Neural cell (in vitro differentiated cells): ENCODE measurements around the gene BUD23. TPM values are rescaled to one million over a fixed set of nuclear protein-coding genes. Genes with fewer than 3 reads are reported as not detected.

Experiments
- H2AFZ ChIP-seq: fragments of 200-600, 300-800 bp; sonication (generic), shearing (Covaris generic); 2 replicates; pipeline ENCODE4 v1.6.0; 2014; ENCODE audit warnings: low read depth, mild to moderate bottlenecking, antibody characterized with exemption, low read length, moderate library complexity
- H3F3A ChIP-seq: fragments of 200-600 bp; shearing (Covaris generic); 2 replicates; pipeline ENCODE4 v1.6.1; 2016; ENCODE audit warnings: mild to moderate bottlenecking, moderate library complexity, mixed read lengths, antibody characterized with exemption, low read length; ENCODE audit not compliant: insufficient read depth, poor library complexity, severe bottlenecking
- H3K27ac ChIP-seq: fragments of 200-600, 300-800 bp; sonication (generic), shearing (Covaris generic); 2 replicates; pipeline ENCODE4 v1.5.1; 2014; ENCODE audit warnings: mild to moderate bottlenecking, low read length, moderate library complexity
- H3K27me3 ChIP-seq: fragments of 300-800, 200-600 bp; sonication (generic), shearing (Covaris generic); 2 replicates; pipeline ENCODE4 v1.6.0; 2014; ENCODE audit warnings: mild to moderate bottlenecking, low read depth, low read length, moderate library complexity; ENCODE audit not compliant: insufficient read depth
- H3K36me3 ChIP-seq: fragments of 300-800, 200-600 bp; sonication (generic), shearing (Covaris generic); 2 replicates; pipeline ENCODE4 v1.5.1; 2014; ENCODE audit warnings: mild to moderate bottlenecking, antibody characterized with exemption, low read length, moderate library complexity; ENCODE audit not compliant: insufficient read depth
- H3K4me2 ChIP-seq: fragments of 300-800, 200-600 bp; sonication (generic), shearing (Covaris generic); 2 replicates; pipeline ENCODE4 v1.6.0; 2014; ENCODE audit warnings: mild to moderate bottlenecking, low read length
- H3K4me3 ChIP-seq: fragments of 300-800, 200-600 bp; sonication (generic), shearing (Covaris generic); 2 replicates; pipeline ENCODE4 v1.5.1; 2014; ENCODE audit warnings: mild to moderate bottlenecking, low read length, moderate library complexity
- H3K79me2 ChIP-seq: fragments of 200-600 bp; shearing (Covaris generic); replicated peaks from 2 replicates; pipeline ENCODE4 v1.6.0; 2014; ENCODE audit warnings: mild to moderate bottlenecking, low read length, moderate library complexity; ENCODE audit not compliant: insufficient read depth
- H3K9ac ChIP-seq: fragments of 300-800, 200-600 bp; sonication (generic), shearing (Covaris generic); 2 replicates; pipeline ENCODE4 v1.6.1; 2016; ENCODE audit warnings: mild to moderate bottlenecking, low read length, mixed read lengths
- H3K9me2 ChIP-seq: fragments of 200-600 bp; shearing (Covaris generic); 2 replicates; pipeline ENCODE4 v1.6.1; 2016; ENCODE audit warnings: mild to moderate bottlenecking, low read length, mixed read lengths; ENCODE audit not compliant: insufficient read depth
- H3K9me3 ChIP-seq: fragments of 200-600, 300-800 bp; sonication (generic), shearing (Covaris generic); 2 replicates; pipeline ENCODE4 v1.6.1; 2016; ENCODE audit warnings: mild to moderate bottlenecking, mixed run types, low read length, moderate library complexity, mixed read lengths
- H4K20me1 ChIP-seq: fragments of 200-600 bp; shearing (Covaris generic); 2 replicates; pipeline ENCODE4 v1.6.1; 2016; ENCODE audit warnings: mild to moderate bottlenecking, mixed run types; ENCODE audit not compliant: insufficient read depth
- CTCF ChIP-seq: fragments of 450-650 bp; IDR thresholded peaks from 2 replicates; pipeline ENCODE4 v1.5.1; 2014; ENCODE audit warnings: antibody characterized with exemption, mild to moderate bottlenecking, moderate library complexity; ENCODE audit not compliant: poor library complexity, severe bottlenecking
- EP300 ChIP-seq: fragments of 450-650 bp; conservative IDR thresholded peaks from 2 replicates; pipeline ENCODE4 v1.6.1; 2014; ENCODE audit warnings: antibody characterized with exemption, mild to moderate bottlenecking, moderate library complexity; ENCODE audit not compliant: poor library complexity, severe bottlenecking
- EZH2 ChIP-seq: fragments of 200-600, 300-800 bp; shearing (Covaris generic), sonication (generic); IDR thresholded peaks from 2 replicates; pipeline ENCODE4 v1.6.1; 2014; ENCODE audit warnings: antibody characterized with exemption, low read length, borderline replicate concordance, mild to moderate bottlenecking; ENCODE audit not compliant: insufficient read depth, poor library complexity, severe bottlenecking
- MXI1 ChIP-seq: fragments of 450-650 bp; conservative IDR thresholded peaks from 2 replicates; pipeline ENCODE4 v1.6.1; 2014; ENCODE audit warnings: antibody characterized with exemption, mild to moderate bottlenecking; ENCODE audit not compliant: poor library complexity, severe bottlenecking
- POLR2AphosphoS5 ChIP-seq: IDR thresholded peaks from 2 replicates; pipeline ENCODE4 v1.6.1; 2012
- RAD21 ChIP-seq: fragments of 450-650 bp; conservative IDR thresholded peaks from 2 replicates; pipeline ENCODE4 v1.6.1; 2014; ENCODE audit warnings: antibody characterized with exemption, mild to moderate bottlenecking, moderate library complexity
- REST ChIP-seq: IDR thresholded peaks from 2 replicates; pipeline ENCODE4 v1.6.1; 2012; ENCODE audit warnings: borderline replicate concordance
- SMC3 ChIP-seq: fragments of 450-650 bp; conservative IDR thresholded peaks from 2 replicates; pipeline ENCODE4 v1.6.1; 2014; ENCODE audit warnings: antibody characterized with exemption, mild to moderate bottlenecking, moderate library complexity; ENCODE audit not compliant: poor library complexity
- TAF1 ChIP-seq: IDR thresholded peaks from 2 replicates; pipeline ENCODE4 v1.6.1; 2012; ENCODE audit warnings: low read depth
- polyA plus RNA-seq: library from polyadenylated mRNA; depleted of rRNA; stranded (reverse); fragments of >200 nt; gene quantifications from 2 replicates; pipeline ENCODE4 v1.2.3, GENCODE V29; 2014

The BUD23 gene
- polyA plus RNA-seq, 1 donor from 2014 or later = 82.9 TPM

- H3K4me2 ChIP-seq = no peak overlapping the region
- H3K4me3 ChIP-seq = no peak overlapping the region
- no peaks in the 10 kb centered on the region for H3K36me3 ChIP-seq
- TF ChIP-seq EZH2 (no peak), RAD21 (no peak), SMC3 (no peak), EP300 (no peak), CTCF (no peak), POLR2AphosphoS5 (no peak), MXI1 (no peak), TAF1 (no peak), REST (no peak)
- H3K9me3 ChIP-seq = no peaks in the 10 kb centered on the region
- H3K79me2 ChIP-seq = peaks cover 2% of the 10 kb centered on the region
- no peak overlapping the region for H2AFZ ChIP-seq
- no peaks in the 10 kb centered on the region for H3K27me3 ChIP-seq
- no peak overlapping the region for H3K27ac ChIP-seq
- no peaks in the 10 kb centered on the region for H3F3A ChIP-seq
- no peak overlapping the region for H3K9ac ChIP-seq
- no peaks in the 10 kb centered on the region for H3K9me2 ChIP-seq
- no peaks in the 10 kb centered on the region for H4K20me1 ChIP-seq
Observed at GRCh38 chr7:73690646-73691045, 7.2 kb downstream of the BUD23 start.

- no peaks in the 10 kb centered on the region for H3F3A ChIP-seq
- no peaks in the 10 kb centered on the region for H3K36me3 ChIP-seq
- no peak overlapping the region for H3K27ac ChIP-seq
- no peaks in the 10 kb centered on the region for H3K9me3 ChIP-seq
- no peak overlapping the region for H3K4me2 ChIP-seq
- no peaks in the 10 kb centered on the region for H3K27me3 ChIP-seq
- H3K9ac ChIP-seq = no peak overlapping the region
- no peaks in the 10 kb centered on the region for H3K79me2 ChIP-seq
- no peaks in the 10 kb centered on the region for H3K9me2 ChIP-seq
- no peaks in the 10 kb centered on the region for H4K20me1 ChIP-seq
- TF ChIP-seq TAF1 = no peak
- TF ChIP-seq CTCF = no peak
- TF ChIP-seq EP300 = no peak
- TF ChIP-seq EZH2 = no peak
- no peak for TF ChIP-seq REST
- TF ChIP-seq POLR2AphosphoS5 = no peak
- TF ChIP-seq SMC3 = no peak
- no peak for TF ChIP-seq RAD21
- no peak for TF ChIP-seq MXI1
- no peak overlapping the region for H2AFZ ChIP-seq
- no peak overlapping the region for H3K4me3 ChIP-seq
Observed at GRCh38 chr7:73696372-73696771, 13.0 kb downstream of the BUD23 start.
